Activated naive CD8-positive, alpha-beta T cell treated with anti-CD3 and anti-CD28 coated beads, Interleukin-2, amount 10 ng/mL, durations not matched to agents 7 days and 5 days (primary cell): ENCODE data around the gene SKI. TPM values are rescaled to one million over a fixed set of nuclear protein-coding genes. Genes with fewer than 3 reads are reported as not detected.
"Not testable (repeated sequence)": the region's sequence is repeated elsewhere in the genome, so short reads cannot be mapped to it uniquely, and the experiment has no call there.

Experiments
- ATAC-seq: fragments of 150-1000 bp; cut with Tn5 transposase; one replicate; pipeline ENCODE4 v1.10.0; 2021; ENCODE audit warnings: low read depth, moderate library complexity
- POLR2A ChIA-PET: fragments of 350-600 bp; sonication (Branson Sonifier 250); formaldehyde crosslinking; loops from one replicate; lab custom pipeline; 2021; ENCODE audit warnings: antibody characterized with exemption; lab: Charles Lee
- DNase-seq: peaks from one replicate; pipeline ENCODE4 v3.0.0; 2021
- H3K27ac Mint-ChIP-seq: one replicate; pipeline ENCODE4 v1.8.0; 2022; ENCODE audit warnings: mild to moderate bottlenecking, mixed read lengths
- H3K27me3 Mint-ChIP-seq: one replicate; pipeline ENCODE4 v1.8.0; 2022; ENCODE audit warnings: mild to moderate bottlenecking, moderate library complexity, mixed read lengths
- H3K36me3 Mint-ChIP-seq: one replicate; pipeline ENCODE4 v1.8.0; 2021; ENCODE audit warnings: mild to moderate bottlenecking, mixed read lengths
- H3K4me1 Mint-ChIP-seq: one replicate; pipeline ENCODE4 v1.8.0; 2021; ENCODE audit warnings: mixed read lengths
- H3K4me3 Mint-ChIP-seq: one replicate; pipeline ENCODE4 v1.8.0; 2022; ENCODE audit warnings: mild to moderate bottlenecking, moderate library complexity, mixed read lengths
- H3K9me3 Mint-ChIP-seq: one replicate; pipeline ENCODE4 v1.8.0; 2021; ENCODE audit warnings: mixed read lengths
- total RNA-seq, 2 experiments: library from RNA; stranded (reverse); gene quantifications; one replicate each; pipeline ENCODE4 v1.2.3, GENCODE V29; 2021

SKI gene
- total RNA-seq, 2 experiments from 2014 or later, result 59.3 to 71.6 TPM

DNA sequence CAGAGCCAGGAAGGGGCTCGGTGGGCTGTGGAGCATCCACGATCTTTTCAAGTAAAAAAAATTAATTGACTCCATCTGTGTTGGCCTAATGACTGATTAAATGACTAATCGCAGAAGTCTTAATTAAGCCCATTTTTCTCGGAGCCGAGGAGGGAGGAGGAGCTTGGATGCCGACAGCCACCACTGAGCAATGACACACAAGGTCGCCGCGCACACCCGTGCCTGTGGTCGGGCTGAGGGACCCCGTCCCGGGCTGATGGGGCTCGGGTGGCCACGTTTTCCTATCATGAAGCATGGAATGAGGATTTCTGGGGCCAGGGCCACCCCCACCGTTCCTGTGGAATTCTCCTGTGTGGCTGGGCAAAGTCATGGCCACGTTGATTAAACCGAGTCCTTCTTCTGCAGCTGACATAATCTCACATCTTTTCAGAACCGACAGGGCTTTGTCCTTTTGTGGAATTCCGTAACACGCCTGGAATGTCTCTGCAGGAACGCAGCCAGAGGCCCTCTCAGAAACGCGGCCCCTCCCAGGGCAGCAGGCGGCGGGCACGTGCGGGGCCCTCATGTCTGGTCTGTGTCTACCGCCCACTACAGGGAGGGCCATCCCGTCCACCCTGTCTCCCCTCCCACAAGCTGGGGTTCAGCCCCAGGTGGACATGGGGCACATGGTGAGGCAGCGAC lies 102.5 kb downstream of the SKI start:
- no peak overlapping the region for H3K4me3 Mint-ChIP-seq
- no peaks in the 10 kb centered on the region for H3K36me3 Mint-ChIP-seq
- H3K9me3 Mint-ChIP-seq, result no peaks in the 10 kb centered on the region
- no peak for ATAC-seq
- H3K27me3 Mint-ChIP-seq, result peaks cover 2% of the 10 kb centered on the region
- no peak overlapping the region for H3K27ac Mint-ChIP-seq
- no peaks in the 10 kb centered on the region for H3K4me1 Mint-ChIP-seq
- POLR2A ChIA-PET, result no interaction called here
- DNase-seq, result no peak

GRCh38 chr1:2331200-2331544 lies 103.1 kb downstream of the SKI start:
- POLR2A ChIA-PET, result no interaction called here
- ATAC-seq, result no peak

GRCh38 chr1:2331580-2331979 lies 103.5 kb downstream of the SKI start:
- H3K36me3 Mint-ChIP-seq, ATAC-seq, H3K27me3 Mint-ChIP-seq: not testable (repeated sequence)

More at GRCh38 chr1:2331200-2331544, 103.1 kb downstream of the SKI start:
- no peak overlapping the region for H3K4me3 Mint-ChIP-seq
- no peak overlapping the region for H3K27ac Mint-ChIP-seq
- H3K27me3 Mint-ChIP-seq, result peaks cover 2% of the 10 kb centered on the region
- no peak for DNase-seq
- no peaks in the 10 kb centered on the region for H3K4me1 Mint-ChIP-seq
- H3K36me3 Mint-ChIP-seq, result no peaks in the 10 kb centered on the region
- no peaks in the 10 kb centered on the region for H3K9me3 Mint-ChIP-seq

DNA sequence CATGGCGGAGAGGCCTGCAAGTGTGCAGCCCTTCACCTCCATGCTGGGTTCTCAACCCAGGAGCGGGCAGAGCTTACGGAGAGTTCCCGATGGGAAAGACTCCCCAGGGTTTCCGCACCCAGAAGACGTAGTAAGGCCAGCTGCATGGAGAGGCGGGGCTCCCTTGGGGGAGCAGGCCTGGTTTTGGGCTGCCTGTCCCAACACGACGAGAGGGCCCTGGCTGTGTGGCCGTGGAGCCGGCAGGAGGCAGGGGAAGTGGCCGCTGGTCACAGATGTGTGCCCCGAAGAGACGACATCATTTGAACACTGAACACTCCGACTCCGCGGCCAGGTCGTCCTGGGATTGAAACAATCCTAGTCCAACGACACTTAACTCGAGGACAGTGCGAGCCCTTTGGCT lies 106.2 kb downstream of the SKI start:
- no peaks in the 10 kb centered on the region for H3K36me3 Mint-ChIP-seq
- no peak for DNase-seq
- H3K27ac Mint-ChIP-seq, result no peak overlapping the region
- H3K27me3 Mint-ChIP-seq, result no peaks in the 10 kb centered on the region
- no peak overlapping the region for H3K4me3 Mint-ChIP-seq
- ATAC-seq, result no peak
- H3K9me3 Mint-ChIP-seq, result no peaks in the 10 kb centered on the region
- no peaks in the 10 kb centered on the region for H3K4me1 Mint-ChIP-seq
- POLR2A ChIA-PET, result no interaction called here

More at GRCh38 chr1:2331580-2331979, 103.5 kb downstream of the SKI start:
- DNase-seq, POLR2A ChIA-PET, H3K9me3 Mint-ChIP-seq, H3K4me3 Mint-ChIP-seq, H3K4me1 Mint-ChIP-seq, H3K27ac Mint-ChIP-seq: not testable (repeated sequence)

GRCh38 chr1:2334883-2335534 lies 106.9 kb downstream of the SKI start:
- no peaks in the 10 kb centered on the region for H3K4me1 Mint-ChIP-seq
- no peaks in the 10 kb centered on the region for H3K27me3 Mint-ChIP-seq
- H3K4me3 Mint-ChIP-seq, result no peak overlapping the region
- ATAC-seq (no peak), DNase-seq (no peak)
- POLR2A ChIA-PET, result no interaction called here
- H3K36me3 Mint-ChIP-seq, result no peaks in the 10 kb centered on the region
- H3K27ac Mint-ChIP-seq, result no peak overlapping the region
- H3K9me3 Mint-ChIP-seq, result no peaks in the 10 kb centered on the region

- no peaks in the 10 kb centered on the region for H3K9me3 Mint-ChIP-seq
- H3K4me1 Mint-ChIP-seq, result no peaks in the 10 kb centered on the region
- H3K4me3 Mint-ChIP-seq, result no peak overlapping the region
- POLR2A ChIA-PET, result no interaction called here
- ATAC-seq (no peak), DNase-seq (no peak)
- no peak overlapping the region for H3K27ac Mint-ChIP-seq
- no peaks in the 10 kb centered on the region for H3K36me3 Mint-ChIP-seq
- no peaks in the 10 kb centered on the region for H3K27me3 Mint-ChIP-seq
These were observed 107.8 kb downstream of the SKI start for GRCh38 chr1:2335721-2336455.

DNA sequence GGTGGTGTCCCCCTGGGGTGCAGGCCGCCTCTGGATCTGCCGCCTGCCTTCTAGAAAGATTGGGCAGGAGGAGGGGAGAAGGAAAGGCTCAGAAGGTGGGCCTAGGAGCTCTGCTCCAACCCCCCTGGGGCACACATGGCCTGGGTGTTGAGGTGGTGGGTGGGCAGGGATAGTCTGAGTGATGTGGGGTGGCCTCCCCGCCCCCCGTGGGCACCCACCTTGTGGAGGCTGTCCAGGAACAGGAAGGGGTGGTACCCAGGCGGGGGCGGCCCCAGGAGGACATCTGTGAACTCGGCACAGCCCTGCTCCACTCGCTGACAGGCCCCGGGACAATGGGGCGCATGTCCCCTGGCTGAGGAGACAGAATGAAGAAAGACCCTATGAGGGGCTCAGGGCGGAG lies 108.4 kb downstream of the SKI start:
- ATAC-seq (no peak), DNase-seq (no peak)
- Mint-ChIP-seq H3K27ac (no peak overlapping the region), H3K4me3 (no peak overlapping the region), H3K9me3 (no peaks in the 10 kb centered on the region), H3K36me3 (no peaks in the 10 kb centered on the region), H3K4me1 (no peaks in the 10 kb centered on the region), H3K27me3 (no peaks in the 10 kb centered on the region)
- POLR2A ChIA-PET, result interaction anchor here (0.5 to 0.6 kb wide), 2 partner anchors 34 to 135 kb away, joined by 3 to 4 read pairs; no protein-coding TSS in a partner anchor

DNA sequence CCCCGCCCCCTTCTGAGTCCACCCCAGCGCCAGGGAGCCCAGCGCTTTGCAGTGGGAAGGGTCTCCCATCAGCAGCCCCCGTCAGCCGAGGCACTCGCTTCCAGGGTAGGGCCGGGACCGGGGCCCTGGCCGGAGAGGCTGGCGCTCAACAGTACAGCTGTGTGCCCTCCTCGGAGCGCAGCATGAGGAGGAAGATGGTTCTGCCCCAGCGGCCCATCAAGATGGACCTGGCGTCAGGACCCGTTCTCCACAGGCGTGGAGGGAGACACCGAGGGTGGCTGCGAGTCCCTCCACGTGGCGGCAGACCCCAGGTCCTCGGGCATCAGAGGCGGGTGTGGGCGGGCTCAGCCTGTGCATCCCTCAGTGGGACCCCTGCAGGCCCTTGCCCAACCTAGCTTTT lies 109.0 kb downstream of the SKI start:
- DNase-seq (no peak), ATAC-seq (no peak)
- Mint-ChIP-seq H3K4me3 (no peak overlapping the region), H3K27me3 (no peaks in the 10 kb centered on the region), H3K9me3 (no peaks in the 10 kb centered on the region), H3K27ac (no peak overlapping the region), H3K4me1 (no peaks in the 10 kb centered on the region), H3K36me3 (no peaks in the 10 kb centered on the region)
- POLR2A ChIA-PET, result interaction anchor here (0.5 to 0.6 kb wide), 2 partner anchors 34 to 135 kb away, joined by 3 to 4 read pairs; no protein-coding TSS in a partner anchor

- H3K27me3 Mint-ChIP-seq, result no peaks in the 10 kb centered on the region
- no peak for ATAC-seq
These were observed 109.4 kb downstream of the SKI start for GRCh38 chr1:2337501-2337900.

GRCh38 chr1:2339206-2340085 lies 111.3 kb downstream of the SKI start:
- Mint-ChIP-seq H3K4me3 (no peak overlapping the region), H3K36me3 (no peaks in the 10 kb centered on the region), H3K27me3 (no peaks in the 10 kb centered on the region), H3K9me3 (no peaks in the 10 kb centered on the region), H3K4me1 (no peaks in the 10 kb centered on the region), H3K27ac (no peak overlapping the region)
- POLR2A ChIA-PET, result no interaction called here
- ATAC-seq, result no peak
- no peak for DNase-seq

More at GRCh38 chr1:2337501-2337900, 109.4 kb downstream of the SKI start:
- POLR2A ChIA-PET, result no interaction called here
- DNase-seq, result no peak
- H3K4me1 Mint-ChIP-seq, result no peaks in the 10 kb centered on the region
- H3K27ac Mint-ChIP-seq, result no peak overlapping the region
- no peaks in the 10 kb centered on the region for H3K9me3 Mint-ChIP-seq
- no peak overlapping the region for H3K4me3 Mint-ChIP-seq
- H3K36me3 Mint-ChIP-seq, result no peaks in the 10 kb centered on the region

GRCh38 chr1:2340086-2340917 lies 112.2 kb downstream of the SKI start:
- no peak overlapping the region for H3K27ac Mint-ChIP-seq
- H3K27me3 Mint-ChIP-seq, result no peaks in the 10 kb centered on the region
- no peaks in the 10 kb centered on the region for H3K4me1 Mint-ChIP-seq
- H3K9me3 Mint-ChIP-seq, result no peaks in the 10 kb centered on the region
- DNase-seq, result no peak
- no peak overlapping the region for H3K4me3 Mint-ChIP-seq
- POLR2A ChIA-PET, result no interaction called here
- no peak for ATAC-seq
- H3K36me3 Mint-ChIP-seq, result no peaks in the 10 kb centered on the region

DNA sequence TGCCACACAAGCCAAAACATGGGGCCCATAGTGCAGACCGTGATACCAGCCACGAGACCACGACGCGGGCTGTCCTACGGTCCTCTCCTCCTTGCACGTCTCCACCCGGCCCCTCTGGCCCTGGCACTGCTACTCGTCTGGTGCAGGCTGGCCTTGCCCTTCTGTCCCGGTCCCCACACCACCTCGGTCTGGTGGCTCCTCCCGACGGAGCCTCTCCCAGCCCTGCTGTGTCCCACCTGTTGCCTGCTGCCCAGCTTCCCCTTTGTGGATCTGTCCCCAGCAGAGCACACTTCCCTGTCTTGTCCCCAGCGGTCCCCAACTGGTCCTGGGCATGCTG lies 112.8 kb downstream of the SKI start:
- no peak for ATAC-seq

More for the DNA sequence above, 112.8 kb downstream of the SKI start:
- Mint-ChIP-seq H3K27me3 (no peaks in the 10 kb centered on the region), H3K36me3 (no peaks in the 10 kb centered on the region), H3K4me1 (no peaks in the 10 kb centered on the region), H3K9me3 (no peaks in the 10 kb centered on the region), H3K27ac (no peak overlapping the region), H3K4me3 (no peak overlapping the region)
- POLR2A ChIA-PET, result no interaction called here
- DNase-seq, result no peak
